Measurements from ENCODE around the gene AHDC1.

GRCh38 chr1:27564710-27565649 lies 39.0 kb downstream of the AHDC1 start:
- TF ChIP-seq ZFP3 (CRISPR knock-in tag; IDR thresholded peaks at IDR 0.05) (no peak), ZFP30 (CRISPR knock-in tag; IDR thresholded peaks at IDR 0.05) (no peak), ZC3H10 (CRISPR knock-in tag; IDR thresholded peaks at IDR 0.05) (no peak), ARNTL (CRISPR knock-in tag; IDR thresholded peaks at IDR 0.05; ENCODE audit: borderline replicate concordance, low read depth) (no peak)

Measured in SK-N-SH treated with all-trans-retinoic acid at 6 μM for 48 hours (cell line).